Esophagus muscularis mucosa (tissue), 4 donors: ENCODE data around the gene DDIT4L. TPM values are rescaled to one million over a fixed set of nuclear protein-coding genes. Genes with fewer than 3 reads are reported as not detected.

Experiments used
- DNase-seq: peaks from one replicate; pipeline ENCODE4 v3.0.0-alpha.2; 2017; ENCODE audit errors: extremely low spot score
- H3K27ac ChIP-seq, 4 donors: fragments of 200-600 bp; sonication (generic); replicated peaks in 1 of 4; 1 replicate in 3 of 4; 2 replicates in 1 of 4; pipeline ENCODE4 v1.5.1; 2016 to 2019; ENCODE audit warnings: mild to moderate bottlenecking in 1 of 4
- H3K27me3 ChIP-seq, 4 donors: fragments of 200-600 bp; sonication (generic); one replicate each; pipeline versions ENCODE4 v1.5.1 to v1.6.0; 2016 to 2019
- H3K36me3 ChIP-seq, 4 donors: fragments of 200-600 bp; sonication (generic); one replicate each; pipeline ENCODE4 v1.5.1; 2016 to 2019
- H3K4me1 ChIP-seq, 4 donors: fragments of 200-600 bp; sonication (generic); one replicate each; pipeline ENCODE4 v1.5.1; 2016 to 2019
- H3K4me3 ChIP-seq, 4 donors: fragments of 200-600 bp; sonication (generic); 1 replicate in 2 of 4; 2 replicates in 2 of 4; pipeline ENCODE4 v1.5.1; 2016 to 2019; ENCODE audit warnings: mild to moderate bottlenecking in 4 of 4, moderate library complexity in 1 of 4
- H3K9me3 ChIP-seq, 4 donors: fragments of 200-600 bp; sonication (generic); 1 replicate in 3 of 4; 2 replicates in 1 of 4; pipeline ENCODE4 v1.5.1; 2016 to 2019
- EP300 ChIP-seq: sonication (generic); formaldehyde crosslinking; IDR thresholded peaks from one replicate; pipeline ENCODE4 v1.6.1; 2017; ENCODE audit warnings: antibody characterized with exemption
- POLR2A ChIP-seq: fragments of 450-650 bp; IDR thresholded peaks from one replicate; pipeline ENCODE4 v1.6.1; 2017; ENCODE audit warnings: antibody characterized with exemption, moderate library complexity, mild to moderate bottlenecking, low read depth
- POLR2AphosphoS5 ChIP-seq, 2 donors: sonication (generic); formaldehyde crosslinking; IDR thresholded peaks; one replicate each; pipeline ENCODE4 v1.6.1; 2017; ENCODE audit warnings: antibody characterized with exemption in 2 of 2
- WGBS: methylation state at CpG from one replicate; pipeline ENCODE4 v1.1.5; 2018; 5-methylcytosine and 5-hydroxymethylcytosine counted together
- intact Hi-C: fragments of 100-400 bp; cut with DNase I; formaldehyde crosslinking; loops from one replicate; pipeline ENCODE4 v1.15.1; 2023
- total RNA-seq, 4 donors: library from RNA; depleted of rRNA; stranded (reverse); fragments of >200 nt; gene quantifications; one replicate each; pipeline versions ENCODE4 v1.1.0 to v1.2.1, GENCODE V29; 2016
- TF ChIP-seq, protein P1 (sequence below), 3 experiments: fragments of 200-600 bp in 2 of 3; fragments of 450-650 bp in 1 of 3; sonication (generic) in 2 of 3; IDR thresholded peaks; one replicate each; pipeline ENCODE4 v1.5.1; 2017 to 2019; ENCODE audit warnings: antibody characterized with exemption in 3 of 3, mild to moderate bottlenecking in 2 of 3, moderate library complexity in 1 of 3

The DDIT4L gene
- total RNA-seq, 4 donors from 2014 or later = 0.75 to 2.1 (median 1.00) TPM

GRCh38 chr4:100187781-100188180 lies 2.5 kb downstream of the DDIT4L start:
- no peak overlapping the region for H3K4me3 ChIP-seq
- WGBS = 93% methylated on average over 9 of the region's 9 CpGs
- H3K4me1 ChIP-seq = peaks cover 13 to 23% (median 20%) of the 10 kb centered on the region in 4 donors
- H3K36me3 ChIP-seq = no peaks in the 10 kb centered on the region
- H3K27ac ChIP-seq = no peak overlapping the region
- TF ChIP-seq POLR2A (no peak), EP300 (no peak), POLR2AphosphoS5 (IDR thresholded peaks at IDR 0.05) (no peak)
- TF ChIP-seq, protein P1, sequence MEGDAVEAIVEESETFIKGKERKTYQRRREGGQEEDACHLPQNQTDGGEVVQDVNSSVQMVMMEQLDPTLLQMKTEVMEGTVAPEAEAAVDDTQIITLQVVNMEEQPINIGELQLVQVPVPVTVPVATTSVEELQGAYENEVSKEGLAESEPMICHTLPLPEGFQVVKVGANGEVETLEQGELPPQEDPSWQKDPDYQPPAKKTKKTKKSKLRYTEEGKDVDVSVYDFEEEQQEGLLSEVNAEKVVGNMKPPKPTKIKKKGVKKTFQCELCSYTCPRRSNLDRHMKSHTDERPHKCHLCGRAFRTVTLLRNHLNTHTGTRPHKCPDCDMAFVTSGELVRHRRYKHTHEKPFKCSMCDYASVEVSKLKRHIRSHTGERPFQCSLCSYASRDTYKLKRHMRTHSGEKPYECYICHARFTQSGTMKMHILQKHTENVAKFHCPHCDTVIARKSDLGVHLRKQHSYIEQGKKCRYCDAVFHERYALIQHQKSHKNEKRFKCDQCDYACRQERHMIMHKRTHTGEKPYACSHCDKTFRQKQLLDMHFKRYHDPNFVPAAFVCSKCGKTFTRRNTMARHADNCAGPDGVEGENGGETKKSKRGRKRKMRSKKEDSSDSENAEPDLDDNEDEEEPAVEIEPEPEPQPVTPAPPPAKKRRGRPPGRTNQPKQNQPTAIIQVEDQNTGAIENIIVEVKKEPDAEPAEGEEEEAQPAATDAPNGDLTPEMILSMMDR (IDR thresholded peaks at IDR 0.05) = no peak
- no peaks in the 10 kb centered on the region for H3K9me3 ChIP-seq
- H3K27me3 ChIP-seq = no peaks in the 10 kb centered on the region
- no peak for DNase-seq
- intact Hi-C loops = no loop called here

- WGBS = 100% methylated on average over 2 of the region's 2 CpGs
- no peak for DNase-seq
- no peaks in the 10 kb centered on the region for H3K27me3 ChIP-seq
- no peak overlapping the region for H3K27ac ChIP-seq
- H3K4me3 ChIP-seq = no peak overlapping the region
- peaks cover 4 to 12% (median 9%) of the 10 kb centered on the region in 4 donors for H3K4me1 ChIP-seq
- no peaks in the 10 kb centered on the region for H3K36me3 ChIP-seq
- H3K9me3 ChIP-seq = no peaks in the 10 kb centered on the region
- TF ChIP-seq POLR2A (no peak), EP300 (no peak), POLR2AphosphoS5 (IDR thresholded peaks at IDR 0.05) (no peak)
- TF ChIP-seq, protein P1 (IDR thresholded peaks at IDR 0.05) = no peak
- intact Hi-C loops = no loop called here
Observed at GRCh38 chr4:100184787-100185186, 5.5 kb downstream of the DDIT4L start.

DNA sequence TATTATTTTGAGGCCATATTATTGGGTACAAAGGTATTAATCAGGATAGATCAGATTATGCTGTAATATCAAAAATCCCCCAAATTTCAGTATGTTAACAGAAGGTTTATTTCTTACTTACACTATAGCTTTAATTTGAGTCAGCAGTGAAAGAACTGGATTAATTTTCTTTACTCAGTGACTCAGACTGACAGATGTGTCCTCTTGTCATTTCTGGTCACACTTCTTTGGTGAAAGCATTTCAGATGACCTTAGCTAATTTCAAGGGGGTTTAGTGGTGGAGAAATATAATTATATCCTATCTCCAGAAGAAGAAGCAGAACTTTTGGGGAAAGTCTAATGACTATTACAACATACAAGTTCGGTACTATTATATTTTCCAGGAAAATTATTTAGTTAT lies 12.4 kb downstream of the DDIT4L start:
- no peaks in the 10 kb centered on the region for H3K4me1 ChIP-seq
- H3K27ac ChIP-seq = no peak overlapping the region
- TF ChIP-seq, protein P1 (IDR thresholded peaks at IDR 0.05) = no peak
- TF ChIP-seq EP300 (no peak), POLR2A (no peak), POLR2AphosphoS5 (IDR thresholded peaks at IDR 0.05) (no peak)
- no peaks in the 10 kb centered on the region for H3K27me3 ChIP-seq
- H3K4me3 ChIP-seq = no peak overlapping the region
- H3K9me3 ChIP-seq = no peaks in the 10 kb centered on the region
- H3K36me3 ChIP-seq = no peaks in the 10 kb centered on the region
- no peak for DNase-seq
- WGBS = 89% methylated on average over 1 of the region's 1 CpG
- intact Hi-C loops = no loop called here

DNA sequence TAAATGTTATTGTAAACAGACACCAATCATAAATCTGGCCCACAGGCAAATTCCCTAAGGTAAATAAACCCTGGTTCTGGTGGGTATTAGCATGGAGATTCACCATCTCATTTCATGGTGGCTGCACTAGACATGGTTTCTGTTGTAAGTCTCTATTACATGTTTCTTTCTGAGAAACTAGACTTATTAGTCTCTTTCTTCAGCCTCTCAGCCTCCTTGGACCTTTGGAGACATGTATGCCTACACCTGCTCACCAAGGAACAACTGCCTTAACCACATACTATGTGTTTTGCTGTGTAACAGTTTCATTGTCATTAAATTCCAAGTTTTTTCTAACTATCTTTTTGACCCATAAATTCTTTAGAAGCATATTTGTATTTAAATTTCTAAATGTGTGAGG lies 13.1 kb downstream of the DDIT4L start:
- no peaks in the 10 kb centered on the region for H3K36me3 ChIP-seq
- H3K9me3 ChIP-seq = no peaks in the 10 kb centered on the region
- no peak overlapping the region for H3K27ac ChIP-seq
- no peaks in the 10 kb centered on the region for H3K27me3 ChIP-seq
- DNase-seq = no peak
- TF ChIP-seq EP300 (no peak), POLR2AphosphoS5 (IDR thresholded peaks at IDR 0.05) (no peak), POLR2A (no peak)
- TF ChIP-seq, protein P1 (IDR thresholded peaks at IDR 0.05) = no peak
- intact Hi-C loops = no loop called here
- H3K4me1 ChIP-seq = no peaks in the 10 kb centered on the region
- no peak overlapping the region for H3K4me3 ChIP-seq

GRCh38 chr4:100175858-100176257 lies 14.4 kb downstream of the DDIT4L start:
- WGBS = 87% methylated on average over 2 of the region's 2 CpGs
- Histone ChIP-seq H3K36me3 (no peaks in the 10 kb centered on the region), H3K27ac (no peak overlapping the region), H3K4me3 (no peak overlapping the region), H3K9me3 (no peaks in the 10 kb centered on the region), H3K27me3 (no peaks in the 10 kb centered on the region), H3K4me1 (no peaks in the 10 kb centered on the region)
- intact Hi-C loops = no loop called here
- TF ChIP-seq POLR2AphosphoS5 (IDR thresholded peaks at IDR 0.05) (no peak), POLR2A (no peak), EP300 (no peak)
- TF ChIP-seq, protein P1 (IDR thresholded peaks at IDR 0.05) = no peak
- no peak for DNase-seq
